ENCODE measurements around the gene MAP4.

DNA sequence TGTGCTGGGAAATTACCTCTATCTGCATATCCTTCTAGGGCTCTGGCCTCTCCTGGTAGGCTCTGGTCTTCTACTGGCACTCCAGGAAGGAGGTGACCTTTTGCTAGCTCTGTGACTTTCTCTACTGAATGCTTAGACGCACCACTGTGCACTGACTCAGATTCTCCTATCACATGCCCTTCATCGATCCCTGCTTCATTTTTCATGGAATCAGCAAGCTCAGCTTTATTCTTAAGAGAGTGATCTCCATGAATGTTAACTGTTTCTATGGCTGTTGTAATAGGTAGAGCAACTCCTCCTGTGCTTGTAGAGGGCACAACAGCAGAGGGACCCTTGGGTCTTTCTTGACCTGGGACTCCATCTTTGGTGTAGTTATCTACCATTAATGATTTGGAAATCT, 106.6 kb downstream of the MAP4 start:
- TF ChIP-seq, protein P1, sequence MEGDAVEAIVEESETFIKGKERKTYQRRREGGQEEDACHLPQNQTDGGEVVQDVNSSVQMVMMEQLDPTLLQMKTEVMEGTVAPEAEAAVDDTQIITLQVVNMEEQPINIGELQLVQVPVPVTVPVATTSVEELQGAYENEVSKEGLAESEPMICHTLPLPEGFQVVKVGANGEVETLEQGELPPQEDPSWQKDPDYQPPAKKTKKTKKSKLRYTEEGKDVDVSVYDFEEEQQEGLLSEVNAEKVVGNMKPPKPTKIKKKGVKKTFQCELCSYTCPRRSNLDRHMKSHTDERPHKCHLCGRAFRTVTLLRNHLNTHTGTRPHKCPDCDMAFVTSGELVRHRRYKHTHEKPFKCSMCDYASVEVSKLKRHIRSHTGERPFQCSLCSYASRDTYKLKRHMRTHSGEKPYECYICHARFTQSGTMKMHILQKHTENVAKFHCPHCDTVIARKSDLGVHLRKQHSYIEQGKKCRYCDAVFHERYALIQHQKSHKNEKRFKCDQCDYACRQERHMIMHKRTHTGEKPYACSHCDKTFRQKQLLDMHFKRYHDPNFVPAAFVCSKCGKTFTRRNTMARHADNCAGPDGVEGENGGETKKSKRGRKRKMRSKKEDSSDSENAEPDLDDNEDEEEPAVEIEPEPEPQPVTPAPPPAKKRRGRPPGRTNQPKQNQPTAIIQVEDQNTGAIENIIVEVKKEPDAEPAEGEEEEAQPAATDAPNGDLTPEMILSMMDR (IDR thresholded peaks at IDR 0.05; ENCODE audit: low read depth, low read length, missing input control): no peak
- TF ChIP-seq YY1 (IDR thresholded peaks at IDR 0.05) (no peak), TAF1 (conservative IDR thresholded peaks at IDR 0.05) (no peak), FOXA2 (IDR thresholded peaks at IDR 0.05) (no peak), EGR1 (IDR thresholded peaks at IDR 0.05; ENCODE audit: low read depth in 2 of 2) (no peak), RAD21 (IDR thresholded peaks at IDR 0.05) (no peak), JUND (IDR thresholded peaks at IDR 0.05) (no peak), HNF4A (conservative IDR thresholded peaks at IDR 0.05) (no peak)
- TF ChIP-seq, protein P2, sequence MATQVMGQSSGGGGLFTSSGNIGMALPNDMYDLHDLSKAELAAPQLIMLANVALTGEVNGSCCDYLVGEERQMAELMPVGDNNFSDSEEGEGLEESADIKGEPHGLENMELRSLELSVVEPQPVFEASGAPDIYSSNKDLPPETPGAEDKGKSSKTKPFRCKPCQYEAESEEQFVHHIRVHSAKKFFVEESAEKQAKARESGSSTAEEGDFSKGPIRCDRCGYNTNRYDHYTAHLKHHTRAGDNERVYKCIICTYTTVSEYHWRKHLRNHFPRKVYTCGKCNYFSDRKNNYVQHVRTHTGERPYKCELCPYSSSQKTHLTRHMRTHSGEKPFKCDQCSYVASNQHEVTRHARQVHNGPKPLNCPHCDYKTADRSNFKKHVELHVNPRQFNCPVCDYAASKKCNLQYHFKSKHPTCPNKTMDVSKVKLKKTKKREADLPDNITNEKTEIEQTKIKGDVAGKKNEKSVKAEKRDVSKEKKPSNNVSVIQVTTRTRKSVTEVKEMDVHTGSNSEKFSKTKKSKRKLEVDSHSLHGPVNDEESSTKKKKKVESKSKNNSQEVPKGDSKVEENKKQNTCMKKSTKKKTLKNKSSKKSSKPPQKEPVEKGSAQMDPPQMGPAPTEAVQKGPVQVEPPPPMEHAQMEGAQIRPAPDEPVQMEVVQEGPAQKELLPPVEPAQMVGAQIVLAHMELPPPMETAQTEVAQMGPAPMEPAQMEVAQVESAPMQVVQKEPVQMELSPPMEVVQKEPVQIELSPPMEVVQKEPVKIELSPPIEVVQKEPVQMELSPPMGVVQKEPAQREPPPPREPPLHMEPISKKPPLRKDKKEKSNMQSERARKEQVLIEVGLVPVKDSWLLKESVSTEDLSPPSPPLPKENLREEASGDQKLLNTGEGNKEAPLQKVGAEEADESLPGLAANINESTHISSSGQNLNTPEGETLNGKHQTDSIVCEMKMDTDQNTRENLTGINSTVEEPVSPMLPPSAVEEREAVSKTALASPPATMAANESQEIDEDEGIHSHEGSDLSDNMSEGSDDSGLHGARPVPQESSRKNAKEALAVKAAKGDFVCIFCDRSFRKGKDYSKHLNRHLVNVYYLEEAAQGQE (IDR thresholded peaks at IDR 0.05): no peak
- TF ChIP-seq, protein P3, sequence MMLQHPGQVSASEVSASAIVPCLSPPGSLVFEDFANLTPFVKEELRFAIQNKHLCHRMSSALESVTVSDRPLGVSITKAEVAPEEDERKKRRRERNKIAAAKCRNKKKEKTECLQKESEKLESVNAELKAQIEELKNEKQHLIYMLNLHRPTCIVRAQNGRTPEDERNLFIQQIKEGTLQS (IDR thresholded peaks at IDR 0.05): no peak

All from liver (tissue), 3 donors.